ENCODE results near the gene MZT2B.
"Not testable (repeated sequence)": the region's sequence is repeated elsewhere in the genome, so short reads cannot be mapped to it uniquely, and the experiment has no call there.

Gene MZT2B

GRCh38 chr2:130180404-130181324 is 1.4 kb upstream of the MZT2B start:
- not testable (repeated sequence) for DNase-seq

- peak; percentile 95 to 97 (median 96) for DNase-seq
These were observed 660 bp upstream of the MZT2B start, which contains the start of gene SMPD4 for GRCh38 chr2:130181325-130181879. SMPD4 (minus strand) TSS chr2:130181602; CDS start chr2:130176592, 5,010 bp downstream.

GRCh38 chr2:130182826-130183511 is 907 bp downstream of the MZT2B start:
- not testable (repeated sequence) for DNase-seq

GRCh38 chr2:130183512-130184373 is 1.7 kb downstream of the MZT2B start:
- no peak for DNase-seq

- no peak for DNase-seq
These were observed 3.4 kb downstream of the MZT2B start for GRCh38 chr2:130185436-130185835.

DNA sequence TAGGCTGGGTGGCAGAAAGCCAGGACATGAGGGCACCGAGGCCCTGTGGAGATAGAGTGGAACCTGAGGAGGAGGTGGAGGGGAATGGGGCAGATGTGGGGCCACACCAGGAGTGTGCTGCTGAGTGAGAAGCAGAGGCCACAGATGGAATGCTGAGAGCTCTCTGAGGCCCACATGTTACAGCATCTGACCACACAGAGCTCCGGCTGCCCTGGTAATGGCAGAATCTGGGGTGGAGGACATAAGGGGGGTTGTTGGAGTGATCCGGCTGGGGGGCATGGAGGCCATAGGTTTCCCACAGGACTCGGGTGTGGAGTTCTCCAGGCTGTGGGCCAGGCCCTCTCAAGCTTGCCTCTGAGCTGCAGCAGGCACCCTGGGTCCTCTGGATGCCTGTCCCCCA is 3.8 kb downstream of the MZT2B start:
- no peak for DNase-seq

GRCh38 chr2:130186391-130186790 is 4.3 kb downstream of the MZT2B start:
- DNase-seq, result no peak

GRCh38 chr2:130187268-130187667 is 5.2 kb downstream of the MZT2B start:
- no peak for DNase-seq

- not testable (repeated sequence) for DNase-seq
These were observed 6.1 kb downstream of the MZT2B start for GRCh38 chr2:130187859-130188792.

- not testable (repeated sequence) for DNase-seq
These were observed 6.9 kb downstream of the MZT2B start for GRCh38 chr2:130188958-130189357.

- no peak for DNase-seq
These were observed 8.2 kb downstream of the MZT2B start for GRCh38 chr2:130190237-130190636.

DNA sequence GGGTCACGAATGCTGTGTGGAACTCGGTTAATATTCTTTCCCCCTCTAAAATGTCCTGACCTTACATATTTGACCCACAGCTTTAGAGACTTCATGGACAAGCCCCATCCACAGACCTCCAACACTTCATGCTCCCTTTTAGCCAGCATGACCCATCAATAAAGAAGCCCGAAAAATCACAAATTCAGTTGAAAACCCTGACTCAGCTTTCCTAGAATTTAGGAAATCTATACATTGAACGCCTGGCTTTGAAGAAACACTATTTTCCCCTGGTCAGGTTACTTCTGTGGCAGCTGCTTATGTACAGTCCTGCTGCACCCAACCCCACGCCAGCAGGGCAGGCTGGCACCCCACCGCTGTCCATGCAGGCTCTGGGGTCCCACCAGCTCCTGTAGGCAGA is 9.3 kb downstream of the MZT2B start:
- DNase-seq, result not testable (repeated sequence)

DNA sequence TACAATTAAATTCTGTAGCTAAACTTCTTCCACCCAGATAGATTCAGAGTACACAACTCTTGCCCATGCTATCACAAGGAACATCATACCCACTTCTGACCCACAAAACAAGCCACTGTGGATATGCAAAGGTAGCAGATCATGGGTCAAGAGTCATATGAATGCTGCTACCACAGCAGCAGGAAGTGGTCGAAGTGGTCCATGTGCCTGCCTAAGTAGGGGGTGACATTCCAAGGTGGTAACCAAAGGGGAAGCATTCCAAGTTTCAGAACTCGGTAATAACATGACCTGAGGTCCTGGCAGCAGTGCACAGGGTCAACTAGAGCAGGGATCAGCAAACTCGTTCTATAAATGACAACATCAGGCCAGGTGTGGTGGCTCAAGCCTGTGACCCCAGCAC is 10.4 kb downstream of the MZT2B start:
- DNase-seq, result not testable (repeated sequence)

DNA sequence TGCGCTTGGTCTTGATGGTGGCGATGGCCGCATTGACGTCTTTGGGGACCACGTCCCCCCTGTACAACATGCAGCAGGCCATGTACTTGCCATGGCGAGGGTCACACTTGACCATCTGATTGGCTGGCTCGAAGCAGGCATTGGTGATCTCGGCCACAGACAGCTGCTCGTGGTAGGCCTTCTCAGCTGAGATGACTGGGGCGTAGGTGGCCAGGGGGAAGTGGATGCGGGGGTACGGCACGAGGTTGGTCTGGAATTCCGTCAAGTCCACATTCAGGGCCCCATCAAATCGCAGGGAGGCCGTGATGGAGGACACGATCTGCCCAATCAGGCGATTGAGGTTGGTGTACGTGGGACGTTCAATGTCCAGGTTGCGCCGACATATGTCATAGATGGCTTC is 11.8 kb downstream of the MZT2B start:
- DNase-seq, result not testable (repeated sequence)

DNA sequence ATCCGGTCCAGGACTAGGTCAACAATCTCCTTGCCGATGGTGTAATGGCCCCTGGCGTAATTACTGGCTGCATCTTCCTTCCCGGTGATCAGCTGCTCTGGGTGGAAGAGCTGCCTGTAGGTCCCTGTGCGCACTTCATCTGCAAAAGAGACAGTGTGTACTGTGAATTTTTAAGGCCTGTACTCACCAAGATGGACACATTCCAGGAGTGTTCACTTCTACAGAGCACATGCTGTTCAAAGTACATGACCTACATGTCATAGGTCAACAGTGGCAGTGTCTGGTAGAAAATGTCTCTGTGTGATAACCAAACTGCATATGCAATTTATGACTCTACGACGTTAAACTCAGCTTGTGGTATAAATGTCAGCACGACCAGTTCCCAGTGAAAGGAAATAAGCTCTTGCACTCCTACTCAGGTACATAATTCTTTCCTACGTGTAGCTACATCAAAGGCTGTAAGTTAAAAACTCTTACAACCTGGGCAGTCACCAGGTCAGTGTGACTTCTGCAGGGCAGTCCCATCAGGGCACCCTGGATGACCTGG is 13.1 kb downstream of the MZT2B start:
- DNase-seq, result not testable (repeated sequence)

DNA sequence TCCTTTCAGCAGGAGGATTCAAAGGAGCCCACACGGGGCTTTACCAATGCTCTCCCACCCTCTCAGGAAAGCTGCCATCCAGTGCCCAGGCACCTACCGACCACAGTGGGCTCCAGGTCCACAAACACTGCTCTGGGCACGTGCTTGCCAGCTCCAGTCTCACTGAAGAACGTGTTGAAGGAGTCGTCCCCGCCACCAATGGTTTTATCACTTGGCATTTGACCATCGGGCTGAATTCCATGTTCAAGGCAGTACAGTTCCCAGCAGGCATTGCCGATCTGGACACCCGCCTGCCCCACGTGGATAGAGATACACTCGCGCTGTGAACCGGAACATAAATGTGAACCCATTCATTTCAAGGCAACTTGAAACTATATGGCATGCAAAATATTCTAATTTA is 14.0 kb downstream of the MZT2B start:
- not testable (repeated sequence) for DNase-seq

DNA sequence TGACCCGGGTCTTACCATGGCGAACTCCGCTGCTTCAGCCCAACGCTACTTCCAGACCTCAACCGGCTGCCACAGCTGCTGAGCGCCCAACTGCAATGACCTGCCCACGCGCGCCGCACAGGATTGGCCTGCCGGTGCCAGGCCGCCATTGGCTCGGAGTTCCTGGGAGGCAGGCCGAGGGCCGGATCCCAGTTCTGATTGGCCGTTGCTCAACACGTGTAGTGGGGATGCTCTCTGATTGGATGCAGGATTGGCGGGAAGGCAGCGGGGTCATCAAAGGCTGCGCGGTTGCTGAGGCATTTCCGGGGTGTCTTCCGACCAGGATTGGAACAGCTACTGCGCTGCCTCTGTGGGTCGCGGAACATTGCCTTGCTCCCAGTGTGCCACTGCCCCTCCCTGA is 16.3 kb downstream of the MZT2B start, which contains the start of gene TUBA3E:
Gene TUBA3E, minus strand, starts transcription at position 97 of the 400 bp plus-strand sequence. Its CDS starts 79 bp downstream, at position 18.
- DNase-seq, result no peak

GRCh38 chr2:130202518-130202917 is 20.5 kb downstream of the MZT2B start:
- DNase-seq, result not testable (repeated sequence)

GRCh38 chr2:130203150-130203549 is 21.1 kb downstream of the MZT2B start:
- DNase-seq, result not testable (repeated sequence)

DNA sequence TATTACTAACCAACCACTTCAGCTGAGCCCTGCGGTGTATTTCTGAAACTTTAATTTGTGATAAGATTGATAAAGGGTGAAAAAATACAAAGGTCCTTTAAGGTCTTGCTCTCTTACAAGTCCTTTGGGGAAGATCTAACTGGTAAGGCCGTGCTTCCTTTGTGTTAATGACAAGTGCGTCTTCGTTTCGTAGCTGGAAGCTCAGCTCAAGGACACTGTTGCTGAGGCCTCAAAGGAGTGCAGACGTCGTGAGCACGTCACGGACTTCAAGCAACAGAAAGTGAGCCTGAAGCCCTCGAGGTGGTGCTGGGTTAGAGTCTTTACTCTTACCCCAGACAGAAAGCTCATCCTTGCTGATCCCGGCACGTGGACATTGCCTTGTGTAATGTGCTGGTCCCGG is 25.0 kb downstream of the MZT2B start:
- DNase-seq, result not testable (repeated sequence)

GRCh38 chr2:130219147-130219546 is 37.1 kb downstream of the MZT2B start:
- DNase-seq, result not testable (repeated sequence)

Measured in activated naive CD4-positive, alpha-beta T cell (primary cell).